Measurements from ENCODE around the gene KRTAP5-7. TPM values are rescaled to one million over a fixed set of nuclear protein-coding genes. Genes with fewer than 3 reads are reported as not detected.

KRTAP5-7 gene
- total and polyA plus RNA-seq, 2 of the 8 experiments (the other 6 are each of a cell fraction or from before 2014, with no cell fraction given): not detected

- TF ChIP-seq CHD7 (IDR thresholded peaks at IDR 0.05; ENCODE audit: insufficient replicate concordance, low read length) (no peak), BRCA1 (IDR thresholded peaks at IDR 0.05; ENCODE audit: low read depth, low read length) (no peak), SP2 (IDR thresholded peaks at IDR 0.05; ENCODE audit: low read length) (no peak), TAF1 (IDR thresholded peaks at IDR 0.05; ENCODE audit: low read depth, low read length) (no peak), RFX5 (IDR thresholded peaks at IDR 0.05; ENCODE audit: borderline replicate concordance, low read depth, low read length) (no peak), EP300 (IDR thresholded peaks at IDR 0.05; ENCODE audit: borderline replicate concordance in 1 of 2, low read depth in 2 of 2, low read length in 2 of 2) (no peak), POU5F1 (IDR thresholded peaks at IDR 0.05; ENCODE audit: low read depth, low read length) (no peak), BACH1 (IDR thresholded peaks at IDR 0.05; ENCODE audit: low read length) (no peak), EGR1 (IDR thresholded peaks at IDR 0.05; ENCODE audit: borderline replicate concordance, low read depth, low read length) (no peak), SIN3A (conservative IDR thresholded peaks at IDR 0.05 in 1 of 2, IDR thresholded peaks at IDR 0.05 in 1 of 2; ENCODE audit: low read depth in 1 of 2, low read length in 2 of 2) (no peak), FOSL1 (IDR thresholded peaks at IDR 0.05; ENCODE audit: insufficient read depth, low read depth, low read length) (no peak), SAP30 (IDR thresholded peaks at IDR 0.05; ENCODE audit: insufficient read depth, insufficient replicate concordance, low read length) (no peak)
Measured at GRCh38 chr11:71482216-71482615, 44.9 kb upstream of the KRTAP5-7 start (continued).
